HG03432 (cell line): ENCODE results near the gene SORCS2.

ENCODE experiments used
- ATAC-seq: cut with Tn5 transposase; IDR thresholded peaks from one replicate; pipeline ENCODE4 v1.9.1; 2021; ENCODE audit warnings: mild to moderate bottlenecking, moderate library complexity; ENCODE audit not compliant: unreplicated experiment

Gene SORCS2

GRCh38 chr4:7299908-7300710, 107.8 kb downstream of the SORCS2 start:
- no peak for ATAC-seq

GRCh38 chr4:7300711-7301095, 108.4 kb downstream of the SORCS2 start:
- ATAC-seq: no peak

GRCh38 chr4:7301126-7301785, 108.9 kb downstream of the SORCS2 start:
- ATAC-seq: no peak

- ATAC-seq: no peak
These were observed 109.7 kb downstream of the SORCS2 start for GRCh38 chr4:7301846-7302630.

GRCh38 chr4:7302781-7303404, 110.6 kb downstream of the SORCS2 start:
- ATAC-seq: no peak

GRCh38 chr4:7303561-7303960, 111.2 kb downstream of the SORCS2 start:
- ATAC-seq: no peak

- ATAC-seq: no peak
These were observed 112.1 kb downstream of the SORCS2 start for GRCh38 chr4:7304436-7304835.

GRCh38 chr4:7306021-7306965, 114.0 kb downstream of the SORCS2 start:
- ATAC-seq: no peak

- no peak for ATAC-seq
These were observed 114.6 kb downstream of the SORCS2 start for GRCh38 chr4:7306986-7307385.

GRCh38 chr4:7307394-7308099, 115.2 kb downstream of the SORCS2 start:
- no peak for ATAC-seq

- ATAC-seq: no peak
These were observed 116.8 kb downstream of the SORCS2 start for GRCh38 chr4:7309181-7309580.

- no peak for ATAC-seq
These were observed 117.5 kb downstream of the SORCS2 start for GRCh38 chr4:7309636-7310390.

- no peak for ATAC-seq
These were observed 118.1 kb downstream of the SORCS2 start for GRCh38 chr4:7310451-7310850.

- no peak for ATAC-seq
These were observed 118.9 kb downstream of the SORCS2 start for GRCh38 chr4:7311205-7311604.

- ATAC-seq: no peak
These were observed 120.4 kb downstream of the SORCS2 start for GRCh38 chr4:7312691-7313090.

GRCh38 chr4:7313347-7313811, 121.0 kb downstream of the SORCS2 start:
- ATAC-seq: no peak

GRCh38 chr4:7313991-7314390, 121.7 kb downstream of the SORCS2 start:
- ATAC-seq: no peak

- ATAC-seq: no peak
These were observed 122.9 kb downstream of the SORCS2 start for GRCh38 chr4:7315286-7315685.

GRCh38 chr4:7315935-7316334, 123.6 kb downstream of the SORCS2 start:
- ATAC-seq: no peak
